HG03064 (cell line): ENCODE data around the gene NRAP.
A peak's percentile ranks its signal among the peaks of the same experiment; 100 is the strongest.

Experiments
- ATAC-seq: cut with Tn5 transposase; IDR thresholded peaks from one replicate; pipeline ENCODE4 v1.9.1; 2021; ENCODE audit warnings: low read depth; ENCODE audit not compliant: unreplicated experiment

Gene NRAP

GRCh38 chr10:113566888-113567287 is 97.0 kb downstream of the NRAP start:
- no peak for ATAC-seq

- no peak for ATAC-seq
These were observed 98.5 kb downstream of the NRAP start for GRCh38 chr10:113565364-113565763.

- ATAC-seq, result peak; percentile 95
These were observed 100.3 kb downstream of the NRAP start for GRCh38 chr10:113563306-113564088.

- ATAC-seq, result no peak
These were observed 101.1 kb downstream of the NRAP start for GRCh38 chr10:113562704-113563103.

GRCh38 chr10:113562069-113562468 is 101.8 kb downstream of the NRAP start:
- no peak for ATAC-seq

GRCh38 chr10:113561214-113561613 is 102.6 kb downstream of the NRAP start:
- ATAC-seq, result no peak

- no peak for ATAC-seq
These were observed 103.8 kb downstream of the NRAP start for GRCh38 chr10:113560071-113560470.

- no peak for ATAC-seq
These were observed 105.9 kb downstream of the NRAP start for GRCh38 chr10:113557903-113558321.

GRCh38 chr10:113557424-113557862 is 106.4 kb downstream of the NRAP start:
- no peak for ATAC-seq

GRCh38 chr10:113555751-113556150 is 108.1 kb downstream of the NRAP start:
- no peak for ATAC-seq

GRCh38 chr10:113555245-113555644 is 108.6 kb downstream of the NRAP start:
- ATAC-seq, result no peak

- ATAC-seq, result no peak
These were observed 109.6 kb downstream of the NRAP start for GRCh38 chr10:113554214-113554613.

- ATAC-seq, result no peak
These were observed 110.7 kb downstream of the NRAP start for GRCh38 chr10:113553149-113553548.

- ATAC-seq, result no peak
These were observed 111.1 kb downstream of the NRAP start, which contains the start of gene HABP2 for GRCh38 chr10:113552701-113553100. Gene HABP2, plus strand, starts transcription at chr10:113553053. Its CDS starts 69 bp downstream, at chr10:113553122.

GRCh38 chr10:113552014-113552413 is 111.8 kb downstream of the NRAP start:
- no peak for ATAC-seq

- ATAC-seq, result no peak
These were observed 113.5 kb downstream of the NRAP start for GRCh38 chr10:113550365-113550764.

- no peak for ATAC-seq
These were observed 114.0 kb downstream of the NRAP start for GRCh38 chr10:113549856-113550255.

- ATAC-seq, result no peak
These were observed 116.4 kb downstream of the NRAP start for GRCh38 chr10:113547426-113547825.

- ATAC-seq, result no peak
These were observed 119.4 kb downstream of the NRAP start for GRCh38 chr10:113544392-113544791.

- no peak for ATAC-seq
These were observed 120.5 kb downstream of the NRAP start for GRCh38 chr10:113543107-113543955.

- no peak for ATAC-seq
These were observed 122.3 kb downstream of the NRAP start for GRCh38 chr10:113541549-113541927.
